Ovary (tissue), 9 donors: Measurements from ENCODE around the gene APBA2. TPM values are rescaled to one million over a fixed set of nuclear protein-coding genes. Genes with fewer than 3 reads are reported as not detected.
A peak's percentile ranks its signal among the peaks of the same experiment; 100 is the strongest.
"Not testable (repeated sequence)": the region's sequence is repeated elsewhere in the genome, so short reads cannot be mapped to it uniquely, and the experiment has no call there.

ENCODE experiments used
- DNase-seq, 5 donors: peaks; one replicate each; pipeline ENCODE4 v3.0.0-alpha.2; 2019 to 2020
- H3K27ac ChIP-seq, 2 donors: fragments of 200-600 bp; one replicate each; pipeline versions ENCODE4 v1.5.1 to v1.8.0; 2019 to 2022
- H3K27me3 ChIP-seq: fragments of 200-600 bp; one replicate; pipeline ENCODE4 v1.8.0; 2022
- H3K36me3 ChIP-seq: fragments of 200-600 bp; sonication (generic); one replicate; pipeline ENCODE4 v1.5.1; 2019
- H3K4me1 ChIP-seq: one replicate; pipeline ENCODE4 v1.8.1; 2013; ENCODE audit warnings: mild to moderate bottlenecking, moderate library complexity; ENCODE audit not compliant: insufficient read depth
- H3K4me3 ChIP-seq: fragments of 200-600 bp; sonication (generic); one replicate; pipeline ENCODE4 v1.5.1; 2017
- H3K9me3 ChIP-seq, 2 donors: fragments of 200-600 bp in 1 of 2; sonication (generic) in 1 of 2; one replicate each; pipeline versions ENCODE4 v1.5.1 to v1.8.1; 2013 to 2019; ENCODE audit warnings: mild to moderate bottlenecking in 1 of 2, moderate library complexity in 1 of 2
- CTCF ChIP-seq, 3 donors: fragments of 450-650 bp in 2 of 3; fragments of 200-600 bp in 1 of 3; IDR thresholded peaks; one replicate each; pipeline versions ENCODE4 v1.5.1 to v1.8.0; 2016 to 2022; ENCODE audit warnings: antibody characterized with exemption in 3 of 3, mild to moderate bottlenecking in 1 of 3
- EP300 ChIP-seq: sonication (generic); formaldehyde crosslinking; IDR thresholded peaks from one replicate; pipeline ENCODE4 v1.6.1; 2017; ENCODE audit warnings: antibody characterized with exemption
- POLR2A ChIP-seq: fragments of 450-650 bp; IDR thresholded peaks from one replicate; pipeline ENCODE4 v1.6.1; 2017; ENCODE audit warnings: antibody characterized with exemption, mild to moderate bottlenecking, moderate library complexity
- WGBS, 3 donors: extraction: QIAGEN DNeasy Blood & Tissue Kit in 1 of 3; methylation state at CpG; one replicate each; pipeline versions ENCODE4 v1.1.5 to v1.1.7; 2013 to 2017; 5-methylcytosine and 5-hydroxymethylcytosine counted together
- intact Hi-C, 4 donors: fragments of 100-400 bp; cut with DNase I; formaldehyde crosslinking; loops; one replicate each; pipeline versions ENCODE4 v1.11.0 to v1.15.1; 2022 to 2023
- polyA plus RNA-seq, 2 donors: library from polyadenylated mRNA; stranded (reverse); fragments of 200-250 nt in 1 of 2; fragments of 350-450 nt in 1 of 2; fragmentation: Illumina TruSeq in 1 of 2; extraction: RNeasy Lipid Tissue Mini Kit (QIAGEN cat#74804) in 1 of 2; gene quantifications; one replicate each; pipeline ENCODE4 v1.2.3, GENCODE V29; 2013 to 2014
- total RNA-seq, 7 donors: library from RNA; depleted of rRNA in 2 of 7; stranded (reverse); fragments of >200 nt in 2 of 7; fragmentation: NEBNext Ultra II Directional in 3 of 7; extraction: Animal tissue kit (Norgen Biotek cat#: 25700) in 3 of 7; gene quantifications; one replicate each; pipeline versions ENCODE4 v1.1.0 to v1.2.4, GENCODE V29; 2016 to 2023
- donor health status: DM: no; HTN: no; CAD: no; lungs with moderate emphysema.
- donor health status: DM: no; HTN: no; CAD: no.
- donor health status: Bipolar disorder and iron deficiency.
- donor health status: DM: yes; HTN: yes; CAD: no.
- donor health status: DM: no; HTN: no; CAD: no.
- donor health status: DM: yes; HTN: yes; CAD: no.

The APBA2 gene
- total and polyA plus RNA-seq, 9 donors: 0.53 to 3.1 (median 1.4) TPM

- intact Hi-C loops: no loop called here
- Histone ChIP-seq H3K4me3 (no peak overlapping the region), H3K9me3 (no peaks in the 10 kb centered on the region), H3K4me1 (no peaks in the 10 kb centered on the region), H3K36me3 (no peaks in the 10 kb centered on the region), H3K27ac (no peak overlapping the region), H3K27me3 (no peaks in the 10 kb centered on the region)
- TF ChIP-seq EP300 (no peak), CTCF (IDR thresholded peaks at IDR 0.05) (no peak), POLR2A (no peak)
- no peak for DNase-seq
- 92 to 96% (median 95%) methylated on average over 10 of the region's 10 CpGs for WGBS, 3 donors
Measured at GRCh38 chr15:29099131-29099880, 213.5 kb downstream of the APBA2 start.

- TF ChIP-seq POLR2A (no peak), EP300 (no peak), CTCF (IDR thresholded peaks at IDR 0.05) (no peak)
- intact Hi-C loops: no loop called here
- Histone ChIP-seq H3K27me3 (no peaks in the 10 kb centered on the region), H3K9me3 (no peaks in the 10 kb centered on the region), H3K36me3 (no peaks in the 10 kb centered on the region), H3K27ac (no peak overlapping the region), H3K4me1 (no peaks in the 10 kb centered on the region), H3K4me3 (no peak overlapping the region)
- no peak for DNase-seq
- 82 to 88% (median 88%) methylated on average over 7 of the region's 7 CpGs for WGBS, 3 donors
Measured at GRCh38 chr15:29100486-29101000, 214.8 kb downstream of the APBA2 start.

- no peak for DNase-seq
- no peaks in the 10 kb centered on the region for H3K36me3 ChIP-seq
Measured at GRCh38 chr15:29101491-29101890, 215.7 kb downstream of the APBA2 start.

GRCh38 chr15:29102173-29102794 is 216.5 kb downstream of the APBA2 start:
- H3K9me3 ChIP-seq, H3K36me3 ChIP-seq, H3K27me3 ChIP-seq, H3K4me3 ChIP-seq, H3K4me1 ChIP-seq, H3K27ac ChIP-seq, intact Hi-C loops: not testable (repeated sequence)
- peak in 1 of 5 donors; percentile 47 for DNase-seq
- 83 to 88% (median 87%) methylated on average over 10 of the region's 10 CpGs for WGBS, 3 donors

More at GRCh38 chr15:29101491-29101890, 215.7 kb downstream of the APBA2 start:
- no peak overlapping the region for H3K27ac ChIP-seq
- no peaks in the 10 kb centered on the region for H3K9me3 ChIP-seq
- 95 to 96% (median 95%) methylated on average over 16 of the region's 16 CpGs for WGBS, 3 donors
- intact Hi-C loops: no loop called here
- no peaks in the 10 kb centered on the region for H3K4me1 ChIP-seq
- H3K27me3 ChIP-seq: no peaks in the 10 kb centered on the region
- TF ChIP-seq POLR2A: no peak
- TF ChIP-seq CTCF (IDR thresholded peaks at IDR 0.05): no peak
- TF ChIP-seq EP300: no peak
- no peak overlapping the region for H3K4me3 ChIP-seq
